Suppressor macrophage treated with lipopolysaccharide for 4 hours (primary cell): ENCODE measurements around the gene PTPRD.

ENCODE experiments used
- DNase-seq: peaks from one replicate; pipeline ENCODE4 v3.0.0-alpha.2; 2020

The PTPRD gene

DNA sequence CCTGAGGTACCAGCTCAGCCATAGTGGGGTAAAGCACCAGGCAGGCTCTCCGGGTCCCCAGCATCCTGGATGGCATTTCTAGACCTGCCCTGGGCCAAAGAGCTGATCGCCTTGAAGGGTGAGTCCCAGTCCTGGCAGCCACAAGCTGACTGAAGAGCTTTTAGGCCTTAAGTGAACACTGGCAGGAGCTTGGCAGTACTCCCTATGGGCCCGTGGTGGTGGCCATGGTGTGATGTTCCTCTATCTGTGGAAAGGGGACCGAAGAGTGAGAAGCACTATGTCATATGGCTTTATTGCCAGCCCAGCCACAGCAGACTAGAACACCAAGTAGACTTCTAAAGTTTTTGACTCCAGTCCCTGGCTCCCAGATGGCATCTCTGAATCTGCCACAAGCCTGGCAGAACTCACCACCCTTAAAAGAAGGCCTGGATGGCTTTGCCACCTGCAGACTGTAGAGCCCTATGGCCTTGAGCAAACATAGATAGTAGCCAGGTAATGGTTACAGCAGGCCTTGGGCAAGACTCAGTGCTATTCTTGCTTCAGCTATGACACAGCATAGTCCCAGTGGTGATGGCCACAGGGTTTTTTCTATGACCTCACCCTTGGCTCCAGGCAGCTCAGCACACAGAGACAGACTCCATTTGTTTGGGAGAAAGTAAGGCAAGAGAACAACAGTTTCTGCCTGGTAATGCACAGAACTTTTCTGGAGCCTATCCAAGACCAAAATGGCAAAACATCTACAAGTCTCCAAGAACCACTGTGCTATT lies 2011.7 kb downstream of the PTPRD start:
- no peak for DNase-seq

- DNase-seq = no peak
These were observed 2012.9 kb downstream of the PTPRD start for GRCh38 chr9:8599937-8600336.

DNA sequence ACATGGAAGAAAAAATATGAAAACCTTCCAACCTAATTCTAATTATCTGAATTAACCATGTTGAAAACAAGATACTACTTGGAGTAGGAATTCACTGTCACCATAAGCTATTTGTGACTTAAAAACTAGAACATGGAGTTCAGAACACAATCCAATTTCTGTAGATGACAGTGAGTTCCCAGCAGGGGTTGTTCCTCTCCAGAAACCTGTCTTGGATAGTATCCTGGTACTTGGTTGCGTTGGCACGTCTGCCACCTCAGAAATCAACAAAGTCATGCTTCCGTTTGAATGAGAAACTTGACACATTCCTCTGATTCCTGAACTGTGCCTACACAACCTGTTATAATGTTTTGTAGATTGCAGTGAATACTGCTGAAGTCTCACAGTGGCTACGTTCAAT lies 2023.3 kb downstream of the PTPRD start:
- DNase-seq = no peak

DNA sequence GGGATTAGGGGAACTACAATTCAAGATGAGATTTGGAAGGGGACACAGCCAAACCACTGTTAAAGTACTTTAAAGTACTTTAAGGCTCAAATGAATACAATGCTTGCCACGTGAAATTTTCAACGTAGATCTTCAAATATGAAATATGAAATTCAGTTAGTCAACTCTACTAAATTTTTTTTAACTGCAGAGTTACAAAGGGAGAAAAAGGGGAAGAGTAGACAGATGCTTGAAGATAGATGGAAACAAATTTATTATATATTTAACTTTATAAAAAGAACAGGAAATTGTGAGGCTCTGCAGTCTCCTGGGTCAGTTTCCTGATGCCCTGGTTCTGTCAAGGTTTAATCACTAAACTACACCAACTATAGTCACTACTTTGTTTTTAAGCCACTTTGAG lies 2027.8 kb downstream of the PTPRD start:
- DNase-seq = no peak

DNA sequence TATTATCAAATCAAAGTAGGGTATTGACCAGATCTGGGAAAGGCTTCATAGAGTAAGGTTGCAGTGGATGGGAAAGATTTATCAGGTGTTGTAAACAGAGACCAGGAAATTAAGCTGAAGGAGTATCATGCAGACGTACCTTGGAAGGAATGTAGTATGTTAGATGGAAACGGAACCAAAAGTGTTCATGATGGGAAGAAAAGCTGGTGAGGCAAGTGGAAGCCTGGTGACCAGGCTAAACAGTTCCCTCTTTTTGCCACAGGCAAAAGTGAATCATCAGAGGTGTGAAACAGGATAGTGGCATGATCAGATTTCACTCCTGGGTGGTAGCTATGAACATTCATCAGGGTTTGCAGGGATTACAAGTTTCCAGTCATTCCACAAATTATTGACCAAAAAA lies 2033.1 kb downstream of the PTPRD start:
- DNase-seq = no peak

DNA sequence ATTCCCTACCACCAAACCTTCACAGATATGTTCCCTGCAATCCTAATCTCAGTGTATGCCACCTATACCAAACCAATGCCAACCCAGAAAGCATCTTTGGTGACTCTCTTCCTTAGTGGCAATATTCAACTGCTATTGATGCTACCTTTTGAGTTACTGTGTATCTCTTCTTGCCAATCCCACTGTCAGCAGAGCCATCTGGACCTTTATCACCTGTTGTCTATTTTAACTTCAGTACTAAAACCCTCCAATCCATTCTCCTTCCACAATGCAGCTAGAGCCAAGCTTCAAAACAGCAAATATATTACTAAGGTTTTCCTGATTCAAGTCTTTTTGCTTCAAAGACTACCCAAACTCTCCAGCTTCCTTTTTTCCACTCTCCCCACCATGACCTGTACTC lies 2036.1 kb downstream of the PTPRD start:
- DNase-seq = no peak

GRCh38 chr9:8574846-8575245 lies 2038.0 kb downstream of the PTPRD start:
- no peak for DNase-seq

DNA sequence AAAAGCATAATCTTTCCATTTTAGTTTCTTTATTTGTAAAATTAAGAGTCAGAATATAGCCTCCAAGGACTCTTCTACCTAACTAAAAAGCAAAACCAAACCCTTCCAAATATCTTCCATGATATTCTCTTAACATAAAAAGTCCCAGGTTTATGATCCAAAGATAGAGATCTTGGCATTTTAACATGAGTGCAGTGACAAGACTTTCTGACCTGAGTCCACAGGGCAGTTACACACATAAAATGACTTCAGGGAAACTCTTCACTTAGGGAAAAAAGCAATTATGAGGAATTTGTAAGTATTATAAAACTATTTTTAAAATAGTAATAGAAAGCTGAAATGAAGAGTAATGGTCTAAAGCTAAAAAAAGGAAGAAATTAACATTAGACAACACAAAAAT lies 2040.6 kb downstream of the PTPRD start:
- no peak for DNase-seq

DNA sequence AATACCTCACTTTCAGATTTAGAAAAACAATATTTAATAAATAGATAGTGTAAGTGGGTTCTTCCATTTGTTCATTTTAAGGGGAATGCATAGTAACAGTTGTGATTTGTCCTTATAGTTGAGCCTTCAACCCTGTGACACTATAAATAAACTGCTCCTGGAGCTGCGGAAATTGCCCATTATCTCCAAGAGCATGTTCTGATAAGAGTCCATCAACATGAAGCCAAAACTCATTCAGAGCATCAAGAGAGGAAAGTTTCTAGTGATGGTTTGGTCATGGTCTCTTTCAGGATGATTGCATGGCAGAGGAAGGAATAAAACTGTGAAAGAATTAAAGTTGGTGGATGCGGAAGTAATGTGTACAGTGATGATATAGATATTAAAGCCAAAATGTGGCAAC lies 2041.2 kb downstream of the PTPRD start:
- no peak for DNase-seq

DNA sequence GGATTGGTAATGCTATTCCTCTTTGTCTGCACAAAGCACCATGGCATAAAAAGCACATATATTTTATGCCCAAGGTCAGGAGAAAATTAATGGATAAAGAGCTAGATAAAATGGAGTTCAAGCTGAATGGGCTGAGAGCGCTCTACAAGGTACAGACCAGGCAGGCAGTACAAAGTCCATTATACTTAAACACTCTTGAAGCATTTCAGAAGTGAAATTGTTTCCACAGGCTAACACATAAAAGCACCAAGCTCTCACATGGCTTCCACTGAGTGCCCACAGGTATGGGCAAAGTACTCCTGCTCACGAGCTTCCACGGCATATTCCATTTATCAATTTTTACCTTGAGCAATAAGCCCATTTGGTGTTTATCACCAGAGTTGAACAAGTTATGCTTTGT lies 2042.0 kb downstream of the PTPRD start:
- no peak for DNase-seq

DNA sequence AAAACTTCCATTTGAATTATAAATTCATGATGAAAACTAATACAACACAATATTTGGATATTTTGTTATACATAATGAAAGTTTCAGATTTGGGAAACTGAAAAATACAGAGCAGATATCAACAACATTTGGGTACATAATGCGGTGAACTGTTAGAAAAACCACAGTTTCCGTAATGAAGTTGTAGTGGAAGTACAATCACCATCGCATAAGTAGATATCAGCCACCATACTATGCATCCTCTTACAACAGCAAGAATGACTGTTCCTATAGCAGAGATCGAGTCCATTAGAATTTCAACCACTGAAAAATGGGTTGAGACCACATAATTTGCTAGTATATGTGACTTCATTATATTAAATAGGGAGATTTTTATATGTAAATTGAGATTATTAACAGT lies 2043.0 kb downstream of the PTPRD start:
- no peak for DNase-seq

GRCh38 chr9:8567963-8568579 lies 2044.7 kb downstream of the PTPRD start:
- DNase-seq = no peak

DNA sequence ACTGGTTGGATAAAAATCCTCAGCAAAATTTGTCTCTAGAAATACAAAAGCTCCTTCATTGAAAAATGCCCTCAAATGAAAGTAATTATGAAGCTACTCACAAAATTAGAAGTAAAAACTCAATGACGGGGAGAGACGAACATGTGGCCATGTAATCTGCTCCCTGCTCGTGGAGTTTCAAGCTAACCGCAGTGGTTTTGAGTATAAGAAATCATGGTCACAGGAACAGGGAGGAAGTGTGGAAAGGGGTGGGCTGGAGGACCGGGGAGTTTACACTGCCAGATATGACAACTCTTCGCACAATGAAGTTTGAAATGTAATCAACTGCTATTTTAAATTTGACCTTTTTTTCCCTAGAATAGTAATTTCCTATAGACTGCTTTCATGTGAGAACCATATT lies 2047.8 kb downstream of the PTPRD start:
- peak; percentile 5 for DNase-seq

DNA sequence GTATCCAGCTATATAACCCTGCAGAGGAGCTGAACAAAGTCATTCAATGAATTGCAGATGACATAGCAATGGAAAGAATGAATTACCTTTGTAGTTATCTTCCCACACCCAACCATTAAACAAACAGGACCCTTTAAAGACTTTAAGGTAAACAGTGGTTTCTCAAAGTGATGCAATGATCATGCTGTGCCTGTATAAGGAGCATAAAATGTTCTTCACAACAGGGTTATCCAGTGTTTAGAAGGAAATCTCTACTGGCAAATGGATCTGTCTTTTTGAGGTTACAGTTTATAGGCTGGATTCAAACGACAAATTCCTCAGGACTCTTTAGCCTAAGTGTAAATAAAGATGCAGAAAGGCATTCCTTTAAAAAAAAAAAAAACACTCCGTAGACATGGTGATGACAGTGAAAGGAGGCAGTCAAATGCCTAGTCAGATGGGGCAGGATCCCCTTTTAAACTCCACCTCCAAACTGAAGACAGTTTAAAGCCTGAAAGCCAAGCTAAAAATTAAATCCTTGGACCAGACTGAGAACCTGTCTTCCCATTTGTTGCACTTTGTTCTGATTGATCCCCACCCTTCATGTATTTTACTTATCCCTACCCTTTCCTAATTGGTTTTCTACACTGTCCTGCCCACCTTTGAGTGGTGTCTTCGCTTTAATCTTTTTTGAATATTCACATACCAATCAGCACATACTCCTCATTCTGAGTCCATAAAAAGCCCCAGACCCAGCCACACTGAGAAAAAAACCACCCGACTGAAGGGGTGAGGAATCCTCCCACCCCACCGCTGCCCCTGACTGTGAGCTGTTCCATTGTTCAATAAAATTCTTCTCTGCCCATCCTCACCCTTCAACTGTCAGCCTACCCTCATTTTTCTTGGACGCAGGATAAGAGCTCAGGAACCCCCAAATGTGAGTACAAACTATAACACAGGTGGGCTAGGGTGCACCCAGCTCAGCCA lies 2052.0 kb downstream of the PTPRD start:
- no peak for DNase-seq

DNA sequence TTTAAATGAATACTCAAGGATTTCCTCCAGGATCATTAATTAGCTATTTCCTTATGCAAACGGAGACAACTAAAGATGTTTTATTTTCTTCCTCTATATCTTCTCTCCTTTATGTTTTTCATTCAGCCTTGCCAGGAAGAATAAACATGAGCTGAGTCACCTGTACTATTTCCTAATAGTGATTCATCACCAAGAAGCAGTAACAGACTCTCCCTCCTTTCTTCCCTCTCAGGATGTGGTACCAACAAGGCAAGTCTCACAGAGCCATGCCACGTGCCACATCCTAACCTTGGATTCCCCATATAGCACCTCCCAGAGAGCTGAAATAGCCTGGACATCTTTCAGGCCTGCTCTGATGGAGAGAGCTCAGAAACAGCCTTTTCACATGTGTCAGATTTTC lies 2054.6 kb downstream of the PTPRD start:
- DNase-seq = no peak

GRCh38 chr9:8555762-8556500 lies 2056.9 kb downstream of the PTPRD start:
- DNase-seq = no peak

GRCh38 chr9:8553444-8553843 lies 2059.4 kb downstream of the PTPRD start:
- no peak for DNase-seq

- no peak for DNase-seq
These were observed 2060.1 kb downstream of the PTPRD start for GRCh38 chr9:8552732-8553131.

- no peak for DNase-seq
These were observed 2063.6 kb downstream of the PTPRD start for GRCh38 chr9:8549214-8549613.

- DNase-seq = no peak
These were observed 2069.6 kb downstream of the PTPRD start for GRCh38 chr9:8543219-8543618.

DNA sequence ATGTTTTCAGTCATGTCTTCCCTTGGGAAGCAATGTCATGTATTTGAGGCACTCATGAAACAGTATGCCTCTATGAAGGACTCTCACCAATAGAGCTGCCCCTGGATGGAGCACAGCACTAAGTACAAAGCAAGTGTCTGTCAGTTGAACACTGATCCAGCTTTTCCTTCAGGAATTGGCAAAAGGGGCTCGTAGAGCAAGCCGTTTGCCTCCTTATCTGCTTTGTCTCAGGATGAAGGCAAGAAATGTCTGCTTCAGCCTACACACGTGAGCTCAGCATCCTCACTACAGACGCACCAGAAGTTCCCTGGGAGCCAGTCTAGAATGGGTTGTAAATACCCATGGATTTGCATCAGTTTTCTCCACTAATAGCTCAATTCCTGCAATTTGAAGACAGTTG lies 2070.3 kb downstream of the PTPRD start:
- DNase-seq = no peak

- DNase-seq = no peak
These were observed 2073.1 kb downstream of the PTPRD start for GRCh38 chr9:8539681-8540197.

- no peak for DNase-seq
These were observed 2076.0 kb downstream of the PTPRD start for GRCh38 chr9:8536845-8537244.
